Coronary artery (tissue), 2 donors: ENCODE measurements around the gene EFHB.
A peak's percentile ranks its signal among the peaks of the same experiment; 100 is the strongest.

Source experiments
- DNase-seq: peaks from one replicate; pipeline ENCODE4 v3.0.0-alpha.2; 2017; ENCODE audit warnings: low spot score
- H3K27ac ChIP-seq, 2 donors: fragments of 200-600 bp; sonication (generic); one replicate each; pipeline ENCODE4 v1.5.1; 2016 to 2019
- H3K4me3 ChIP-seq: fragments of 200-600 bp; sonication (generic); 2 replicates; pipeline ENCODE4 v1.5.1; 2016; ENCODE audit warnings: mild to moderate bottlenecking, moderate library complexity
- TF ChIP-seq, protein P1 (sequence below): fragments of 200-600 bp; sonication (generic); IDR thresholded peaks from one replicate; pipeline ENCODE4 v1.5.1; 2019; ENCODE audit warnings: antibody characterized with exemption

The EFHB gene

DNA sequence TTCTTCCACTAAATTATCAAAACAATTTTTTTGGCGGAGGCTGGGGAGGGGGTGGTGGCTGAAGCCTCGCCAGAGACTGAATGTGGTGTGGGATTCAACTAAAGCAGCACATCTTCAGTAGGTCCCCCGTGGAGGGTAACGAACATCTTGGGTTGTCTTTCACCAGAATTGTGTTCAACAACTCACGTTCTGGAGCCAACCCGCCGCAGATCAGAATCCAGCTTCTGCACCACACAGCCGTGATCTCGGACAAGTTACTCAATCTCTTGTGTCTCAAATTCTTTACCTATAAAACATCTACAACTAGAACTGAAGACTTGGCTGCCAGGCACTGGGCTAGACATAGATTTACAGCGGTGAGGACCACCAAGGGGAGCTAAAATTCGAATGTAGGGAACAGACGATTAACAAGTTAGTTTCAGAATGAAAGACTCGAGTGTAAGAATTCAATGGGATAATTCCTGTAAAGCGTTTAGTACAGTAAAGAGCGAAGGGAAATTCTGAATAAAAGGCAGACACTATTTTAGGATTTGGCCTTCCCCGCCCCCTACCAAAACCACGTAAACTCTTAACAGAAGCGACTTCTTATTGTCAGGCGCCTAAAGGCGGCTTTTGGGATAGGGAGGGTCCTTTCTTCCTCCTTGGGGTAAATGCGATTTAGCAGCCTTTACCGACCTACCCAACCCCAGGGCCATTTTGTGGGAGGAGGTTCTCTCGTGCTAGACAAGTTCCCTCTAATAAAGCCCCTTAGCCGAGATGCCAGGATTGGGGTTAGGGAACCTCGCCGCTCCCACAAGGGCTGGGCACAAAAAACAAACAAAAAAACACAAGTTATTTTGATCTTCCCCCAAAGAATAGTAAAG is 12.2 kb upstream of the EFHB start:
- TF ChIP-seq, protein P1, sequence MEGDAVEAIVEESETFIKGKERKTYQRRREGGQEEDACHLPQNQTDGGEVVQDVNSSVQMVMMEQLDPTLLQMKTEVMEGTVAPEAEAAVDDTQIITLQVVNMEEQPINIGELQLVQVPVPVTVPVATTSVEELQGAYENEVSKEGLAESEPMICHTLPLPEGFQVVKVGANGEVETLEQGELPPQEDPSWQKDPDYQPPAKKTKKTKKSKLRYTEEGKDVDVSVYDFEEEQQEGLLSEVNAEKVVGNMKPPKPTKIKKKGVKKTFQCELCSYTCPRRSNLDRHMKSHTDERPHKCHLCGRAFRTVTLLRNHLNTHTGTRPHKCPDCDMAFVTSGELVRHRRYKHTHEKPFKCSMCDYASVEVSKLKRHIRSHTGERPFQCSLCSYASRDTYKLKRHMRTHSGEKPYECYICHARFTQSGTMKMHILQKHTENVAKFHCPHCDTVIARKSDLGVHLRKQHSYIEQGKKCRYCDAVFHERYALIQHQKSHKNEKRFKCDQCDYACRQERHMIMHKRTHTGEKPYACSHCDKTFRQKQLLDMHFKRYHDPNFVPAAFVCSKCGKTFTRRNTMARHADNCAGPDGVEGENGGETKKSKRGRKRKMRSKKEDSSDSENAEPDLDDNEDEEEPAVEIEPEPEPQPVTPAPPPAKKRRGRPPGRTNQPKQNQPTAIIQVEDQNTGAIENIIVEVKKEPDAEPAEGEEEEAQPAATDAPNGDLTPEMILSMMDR = no peak
- DNase-seq = no peak
- H3K4me3 ChIP-seq = peak overlapping the region; percentile 95
- peak overlapping the region; percentile 99 to 100 for H3K27ac ChIP-seq

DNA sequence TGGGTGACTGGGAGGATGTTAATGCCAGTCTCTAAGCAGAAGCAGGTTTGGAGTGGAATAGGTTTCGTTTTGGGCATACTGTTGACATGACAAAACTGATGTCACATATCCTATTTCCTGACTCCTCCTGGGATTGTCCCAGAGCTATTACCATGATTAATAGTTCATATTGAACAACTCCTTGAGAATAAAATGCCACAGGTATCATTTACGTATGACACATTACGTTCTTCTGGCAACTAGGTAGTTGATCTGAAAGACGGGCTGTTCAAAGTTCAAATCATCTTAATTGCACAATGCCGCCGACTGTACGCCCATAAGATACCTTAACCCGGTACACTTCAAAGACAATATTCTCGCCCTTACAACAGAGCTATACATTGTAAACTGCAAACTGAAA is 11.5 kb upstream of the EFHB start:
- DNase-seq = no peak
- TF ChIP-seq, protein P1 = no peak
- no peak overlapping the region for H3K27ac ChIP-seq
- H3K4me3 ChIP-seq = peak overlapping the region; percentile 95

DNA sequence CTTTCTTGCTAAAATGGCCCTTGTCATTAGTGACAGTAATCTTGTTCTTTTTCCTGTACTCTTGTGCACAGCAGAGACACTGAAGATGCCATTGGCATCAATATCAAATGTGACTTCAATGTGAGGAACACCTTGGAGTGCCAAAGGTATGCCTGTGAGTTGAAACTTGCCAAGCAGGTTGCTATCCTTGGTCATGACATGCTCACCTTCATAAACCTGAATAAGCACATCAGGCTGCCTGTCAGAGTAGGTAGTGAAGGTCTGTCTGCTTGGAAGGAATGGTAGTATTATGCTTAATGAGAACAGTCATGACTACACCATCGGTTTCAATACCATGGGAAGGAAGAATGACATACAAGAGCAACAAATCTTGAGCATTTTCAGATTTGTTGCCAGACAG is 6.6 kb upstream of the EFHB start:
- Histone ChIP-seq H3K4me3 (no peak overlapping the region), H3K27ac (no peak overlapping the region)
- no peak for DNase-seq
- TF ChIP-seq, protein P1 = no peak

DNA sequence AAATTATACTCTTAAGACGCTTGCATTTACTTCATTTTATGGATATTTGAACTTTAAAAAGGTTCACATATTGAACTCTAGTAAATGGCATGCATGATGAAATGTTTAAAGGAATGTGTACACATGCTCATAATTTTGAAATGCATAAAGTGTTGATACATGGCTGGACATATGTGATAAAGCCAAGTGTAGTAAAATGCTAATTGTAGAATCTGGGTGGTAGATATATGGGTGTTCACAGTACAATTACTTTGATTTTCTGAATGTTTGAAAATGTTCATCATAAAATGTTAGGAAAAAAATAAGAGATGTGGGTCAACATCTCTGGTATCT is 4.2 kb upstream of the EFHB start:
- H3K27ac ChIP-seq = no peak overlapping the region
- TF ChIP-seq, protein P1 = no peak
- no peak overlapping the region for H3K4me3 ChIP-seq
- no peak for DNase-seq

DNA sequence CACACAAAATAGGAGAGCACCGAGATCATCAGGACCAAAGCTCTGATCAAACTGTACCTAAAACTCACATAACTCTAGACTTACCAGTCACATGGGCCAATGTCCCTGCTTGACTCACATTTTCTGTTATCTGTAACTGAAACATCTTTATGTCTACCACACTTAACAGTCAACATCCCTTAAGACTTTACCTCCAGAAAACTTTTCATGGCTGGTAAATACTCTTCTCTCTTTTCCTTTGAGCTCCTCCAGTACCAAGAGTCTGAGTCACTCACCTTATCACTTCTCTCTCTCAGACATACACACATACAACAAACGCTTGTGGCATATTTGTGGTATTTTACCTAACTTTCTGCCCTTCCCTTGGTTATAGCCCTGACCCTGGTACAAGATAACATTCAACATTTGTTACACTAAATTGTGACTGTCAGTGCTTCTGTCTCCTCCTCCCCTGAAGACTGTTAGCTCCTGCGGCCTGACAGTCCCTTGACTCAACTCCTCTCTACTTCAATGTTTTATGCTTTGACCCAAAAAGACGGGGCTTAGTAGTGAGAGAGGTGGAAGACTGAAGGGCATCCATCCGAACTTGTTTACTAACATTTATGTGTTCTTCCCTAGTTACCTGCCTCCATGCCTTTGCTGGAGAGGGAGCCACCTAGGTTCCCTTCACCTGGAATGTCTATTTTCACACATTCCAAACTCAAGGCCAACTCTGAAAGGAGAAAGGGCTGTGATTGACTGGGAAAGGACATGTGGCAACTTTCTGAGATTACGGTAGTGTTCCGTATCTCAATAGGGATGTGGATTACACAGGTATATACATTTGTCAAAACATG is 3.7 kb upstream of the EFHB start:
- no peak overlapping the region for H3K4me3 ChIP-seq
- TF ChIP-seq, protein P1 = no peak
- no peak overlapping the region for H3K27ac ChIP-seq
- DNase-seq = no peak

DNA sequence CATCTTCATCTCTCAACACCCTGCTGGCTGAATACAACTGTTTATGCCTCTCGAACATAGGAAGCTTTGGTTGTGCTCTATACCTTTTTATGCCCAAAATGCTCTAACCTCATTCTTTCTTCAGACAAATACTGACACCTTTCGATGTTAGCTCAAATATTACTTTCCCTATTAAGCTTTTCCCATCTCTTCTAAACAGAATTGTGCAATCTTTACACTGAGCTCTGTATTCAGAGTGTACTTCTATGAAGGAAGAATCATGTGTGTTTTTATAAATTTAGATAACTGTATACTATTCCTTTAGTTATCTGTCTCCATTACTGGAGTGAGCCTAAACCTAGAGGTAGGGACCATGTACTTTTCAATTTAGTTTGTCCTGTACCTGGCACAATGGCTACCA is 1.6 kb downstream of the EFHB start:
- TF ChIP-seq, protein P1 = no peak
- DNase-seq = no peak
- H3K27ac ChIP-seq = no peak overlapping the region
- no peak overlapping the region for H3K4me3 ChIP-seq
